ENCODE data around the gene FIBIN.
"Not testable (repeated sequence)": the region's sequence is repeated elsewhere in the genome, so short reads cannot be mapped to it uniquely, and the experiment has no call there.

Gene FIBIN

DNA sequence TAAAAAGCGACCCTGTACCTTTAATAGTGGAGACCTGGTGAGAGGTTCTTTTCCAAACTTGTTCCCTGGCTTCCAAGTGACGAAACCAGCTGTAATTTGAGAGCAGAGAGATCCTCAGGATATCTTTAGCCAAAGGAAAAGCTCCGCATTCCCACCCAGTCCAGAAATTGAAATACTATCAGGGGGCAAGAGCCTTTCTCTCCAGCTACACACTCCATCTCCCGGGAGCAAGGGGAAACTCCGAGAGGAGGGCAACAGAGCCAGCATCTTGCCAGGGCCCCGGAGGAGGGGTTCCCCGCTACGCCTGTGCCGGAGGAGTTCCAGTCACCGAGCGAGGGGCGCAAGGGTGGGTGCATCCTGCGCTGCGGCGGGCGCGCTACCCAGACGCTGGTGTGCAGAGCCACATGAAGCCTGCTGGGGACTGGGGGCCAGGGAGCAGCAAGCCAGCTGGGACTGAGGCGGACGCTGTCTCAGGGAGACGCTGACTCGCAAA lies at the start of gene FIBIN:
Gene FIBIN, plus strand, starts transcription at position 148 of the 493 bp plus-strand sequence. CDS start 415 bp downstream, outside the sequence.
- peak; percentile 26 for DNase-seq (ENCODE audit: low read depth)

DNA sequence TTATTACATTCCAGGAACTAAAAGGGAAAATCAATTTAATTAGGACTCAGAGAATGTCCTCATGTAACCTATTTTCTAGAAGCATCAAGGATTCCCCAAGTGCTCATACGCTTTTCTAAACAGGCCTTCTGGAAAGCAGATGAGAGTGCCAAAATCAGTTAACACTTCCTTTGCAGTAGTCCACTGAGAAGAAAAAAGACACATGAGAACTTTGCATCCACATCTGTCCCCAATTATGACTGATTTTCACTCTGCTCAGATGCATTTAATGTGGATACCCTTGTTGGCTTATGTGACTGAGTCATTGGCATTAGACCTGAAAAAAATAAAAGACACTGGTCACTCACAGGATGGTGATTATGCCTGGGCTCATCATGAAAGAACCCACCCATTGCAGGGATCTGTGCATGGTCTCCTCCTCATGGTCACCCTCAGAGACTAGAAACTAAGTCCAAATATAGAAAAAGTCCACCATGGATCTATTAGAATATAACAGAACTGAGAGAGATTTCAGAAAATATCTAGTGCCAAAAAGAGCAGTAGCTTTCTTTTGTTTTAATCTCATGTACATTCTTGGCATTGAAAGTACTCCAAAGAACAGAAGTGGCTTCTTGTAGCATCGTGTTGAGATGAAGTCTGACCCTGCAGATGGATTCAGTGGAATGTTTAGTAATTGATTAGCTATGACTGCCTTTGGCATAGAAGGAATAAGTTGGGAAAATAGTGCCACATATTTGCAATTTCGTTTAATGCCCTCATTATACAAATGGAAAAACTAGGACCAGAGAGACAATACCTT lies 48.8 kb upstream of the FIBIN start:
- DNase-seq (ENCODE audit: low read depth), result peak; percentile 13

GRCh38 chr11:26946257-26946716 lies 47.6 kb upstream of the FIBIN start:
- DNase-seq (ENCODE audit: low read depth), result peak; percentile 62

GRCh38 chr11:26947379-26947844 lies 46.5 kb upstream of the FIBIN start:
- peak; percentile 89 for DNase-seq (ENCODE audit: low read depth)

DNA sequence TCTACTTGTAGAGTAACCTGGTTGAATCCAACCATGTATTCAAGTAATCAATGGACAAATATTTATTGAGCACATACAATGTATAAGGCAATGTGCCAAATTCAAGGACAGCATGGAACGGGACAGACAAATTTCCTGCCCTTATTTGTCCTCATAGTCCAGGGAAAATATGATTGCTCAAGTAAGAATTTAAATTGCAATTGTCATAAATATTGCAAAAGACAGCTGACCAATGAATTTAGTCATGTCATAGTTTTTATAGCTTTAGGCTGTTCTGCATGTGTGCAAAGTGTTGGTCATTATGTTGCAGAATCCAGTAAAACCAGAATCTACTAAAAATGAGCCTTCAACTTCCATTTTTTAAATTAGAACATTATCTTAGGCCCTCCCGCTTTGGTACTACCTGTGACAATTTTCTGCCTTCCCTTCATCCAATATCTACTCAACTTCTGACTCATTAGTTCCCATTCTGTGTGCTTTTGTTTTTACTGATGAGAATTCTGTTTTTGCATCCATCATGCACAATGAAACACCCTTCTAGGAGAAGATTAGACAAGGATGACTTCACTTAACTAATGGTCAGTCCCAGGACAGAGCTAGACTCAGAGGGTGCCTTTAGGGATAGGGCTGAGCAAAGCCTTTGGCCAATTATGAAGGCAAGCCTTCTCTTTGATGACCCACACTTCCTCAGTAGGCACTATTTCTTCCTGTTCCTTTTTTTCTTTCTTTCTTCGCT lies 45.8 kb upstream of the FIBIN start:
- DNase-seq (ENCODE audit: low read depth), result peak; percentile 51

DNA sequence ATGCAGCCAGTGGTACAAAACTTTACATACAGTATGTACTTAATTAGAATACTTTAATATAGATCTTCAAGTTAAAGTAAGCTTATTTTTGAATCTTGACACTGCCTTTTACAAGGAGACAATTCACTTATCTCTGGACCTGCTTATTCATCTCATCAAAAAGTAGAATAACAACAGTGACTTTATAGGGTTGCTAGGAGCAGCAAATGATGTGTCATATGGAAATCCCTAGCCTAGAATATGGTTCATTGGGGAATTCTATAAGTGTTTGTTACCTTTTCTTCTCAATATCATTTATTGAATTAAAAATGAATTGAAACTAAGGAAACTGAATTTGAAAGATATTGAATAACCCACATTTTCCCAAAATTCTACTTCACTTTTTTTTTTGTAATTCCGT lies 45.0 kb upstream of the FIBIN start:
- peak; percentile 30 for DNase-seq (ENCODE audit: low read depth)

- DNase-seq (ENCODE audit: low read depth), result peak; percentile 20
Observed at GRCh38 chr11:26949846-26950245, 44.1 kb upstream of the FIBIN start.

DNA sequence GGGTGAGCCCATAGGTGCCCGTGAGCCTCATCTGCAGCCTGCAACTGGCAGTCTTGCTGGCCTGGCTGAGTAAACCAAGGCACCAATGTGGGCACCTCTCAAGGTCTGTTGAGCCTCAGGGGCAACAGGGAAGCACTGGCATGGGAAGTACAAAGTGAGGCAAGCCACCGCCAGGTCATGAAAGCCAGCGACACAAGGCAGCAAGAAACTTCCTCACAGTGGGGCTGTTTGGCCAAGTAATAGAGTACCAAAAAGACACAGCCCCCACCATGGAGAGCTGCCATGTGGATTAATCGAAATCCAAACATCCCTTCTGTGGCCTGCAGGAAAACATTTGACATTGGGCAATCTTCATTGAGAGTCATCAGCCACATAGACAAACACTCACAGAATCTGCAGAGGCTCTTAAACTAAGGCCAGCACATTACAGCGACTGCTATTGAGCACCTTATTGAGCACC lies 43.6 kb upstream of the FIBIN start:
- DNase-seq (ENCODE audit: low read depth), result peak; percentile 54

GRCh38 chr11:26951809-26952515 lies 42.0 kb upstream of the FIBIN start:
- no peak for DNase-seq (ENCODE audit: low read depth)

DNA sequence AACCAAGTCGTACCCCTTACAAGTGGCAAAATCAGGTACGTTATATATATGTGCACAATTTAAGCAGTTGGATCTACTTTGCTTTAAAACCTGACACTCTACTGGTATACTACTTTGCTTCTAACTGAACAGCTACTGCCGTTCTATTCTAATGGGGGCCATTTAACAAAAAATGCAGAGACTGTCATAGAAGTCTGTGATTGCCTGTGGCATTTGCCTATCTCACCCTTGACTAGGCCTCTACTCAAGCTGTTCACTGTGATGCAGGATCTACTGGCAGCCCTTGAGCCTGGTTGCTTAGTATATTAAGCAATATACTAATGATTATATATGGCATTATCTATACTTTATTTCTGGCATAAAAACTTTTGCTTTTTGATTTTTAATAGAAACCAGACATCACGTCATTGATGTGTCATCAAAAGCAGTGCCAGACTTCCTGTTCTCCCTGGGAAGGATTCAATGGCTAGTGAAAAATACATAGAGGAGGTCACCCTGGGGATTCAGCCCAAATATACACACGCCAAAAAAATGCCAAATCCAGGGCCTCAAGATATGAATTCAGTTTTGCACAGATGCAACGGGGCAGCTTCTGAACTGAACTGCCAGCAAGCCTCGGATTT lies 40.0 kb upstream of the FIBIN start:
- no peak for DNase-seq (ENCODE audit: low read depth)

DNA sequence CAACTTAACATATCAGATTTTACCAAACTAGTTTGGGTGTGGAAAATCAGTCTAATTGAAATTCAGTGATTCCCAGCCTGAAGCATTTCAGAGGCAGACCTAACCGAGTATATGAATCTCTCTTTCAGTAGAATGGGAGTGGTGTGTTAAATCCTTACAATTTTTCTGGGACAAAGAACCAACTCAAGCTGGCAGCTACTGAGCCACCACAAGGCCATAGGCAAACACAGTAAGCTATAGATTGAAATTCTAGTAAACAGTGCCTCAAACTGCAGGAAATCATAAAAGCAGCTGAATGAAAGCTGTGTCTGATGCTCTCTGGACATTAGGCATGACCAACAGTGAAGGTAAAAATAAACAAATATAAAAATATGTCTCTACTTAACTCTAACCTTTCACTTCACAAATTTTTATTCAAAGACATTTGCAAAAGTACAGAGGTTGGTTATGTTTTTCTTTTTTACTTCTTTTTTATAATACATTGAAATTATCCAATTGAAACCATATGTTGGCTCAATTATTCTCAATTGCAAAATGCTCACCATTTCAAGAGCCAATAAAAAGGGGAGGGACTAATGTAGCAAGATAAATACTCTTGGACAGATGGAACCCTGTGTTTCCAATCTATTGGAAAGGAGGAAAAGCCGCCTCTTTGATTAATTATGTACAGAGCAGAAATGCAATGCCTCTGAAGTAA lies 35.8 kb upstream of the FIBIN start:
- DNase-seq (ENCODE audit: low read depth), result no peak

- DNase-seq (ENCODE audit: low read depth), result no peak
Observed at GRCh38 chr11:26958702-26959049, 35.2 kb upstream of the FIBIN start.

DNA sequence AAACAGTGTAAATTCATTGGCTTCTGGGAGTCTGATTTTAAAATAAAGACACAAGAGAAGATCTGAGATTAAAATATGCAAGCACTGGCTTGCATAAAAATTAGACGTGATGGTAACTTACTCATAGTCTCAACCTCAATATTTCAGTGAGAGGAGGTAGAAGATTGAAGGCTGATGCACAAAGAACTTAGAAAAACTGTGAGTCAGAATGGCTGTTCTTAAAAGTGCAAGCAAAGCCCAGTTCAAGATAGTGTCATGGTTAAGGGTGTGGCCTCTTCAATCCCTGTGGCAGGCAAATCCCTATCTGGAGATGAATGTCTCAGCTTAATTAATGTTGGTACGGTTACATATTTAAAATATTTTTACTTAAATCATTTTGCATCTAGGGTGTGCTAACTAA lies 33.6 kb upstream of the FIBIN start:
- DNase-seq (ENCODE audit: low read depth), result peak; percentile 61

DNA sequence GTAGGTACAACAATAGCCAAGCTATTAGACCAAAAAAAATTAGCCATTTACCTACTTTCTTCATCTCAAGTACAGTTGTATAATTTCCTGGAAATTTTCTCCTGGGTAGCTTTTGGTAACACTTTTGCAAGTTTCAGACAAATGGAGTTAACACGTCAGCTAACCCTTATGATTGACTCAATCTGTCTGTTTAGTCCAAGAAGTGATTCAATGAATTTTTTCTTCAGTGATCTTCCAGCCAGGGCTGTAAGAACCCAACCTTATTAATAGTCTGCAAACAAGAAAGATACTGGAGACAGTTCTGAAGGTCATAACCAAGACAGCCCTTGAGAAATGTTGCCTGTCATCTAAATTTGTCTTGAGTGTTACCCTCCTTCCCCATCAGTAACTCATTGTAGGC lies 30.1 kb upstream of the FIBIN start:
- DNase-seq (ENCODE audit: low read depth), result no peak

- no peak for DNase-seq (ENCODE audit: low read depth)
Observed at GRCh38 chr11:26964339-26964738, 29.6 kb upstream of the FIBIN start.

DNA sequence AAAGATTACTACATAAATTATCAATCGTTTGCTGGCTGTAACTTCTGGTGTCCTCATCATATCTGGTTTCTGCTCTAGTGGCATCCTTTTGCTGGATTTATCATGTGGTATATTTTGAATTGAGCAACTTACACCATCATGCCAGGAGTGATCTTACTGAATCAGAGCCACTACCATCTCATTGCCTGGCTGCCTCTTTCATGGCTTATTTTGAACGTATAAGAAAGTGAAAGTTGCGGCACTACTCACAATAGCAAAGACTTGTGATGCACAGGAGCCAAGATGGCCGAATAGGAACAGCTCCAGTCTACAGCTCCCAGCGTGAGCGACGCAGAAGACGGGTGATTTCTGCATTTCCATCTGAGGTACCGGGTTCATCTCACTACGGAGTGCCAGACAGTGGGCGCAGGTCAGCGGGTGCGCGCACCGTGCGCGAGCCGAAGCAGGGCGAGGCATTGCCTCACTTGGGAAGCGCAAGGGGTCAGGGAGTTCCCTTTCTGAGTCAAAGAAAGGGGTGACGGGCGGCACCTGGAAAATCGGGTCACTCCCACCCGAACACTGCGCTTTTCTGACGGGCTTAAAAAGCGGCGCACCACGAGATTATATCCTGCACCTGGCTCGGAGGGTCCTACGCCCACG lies 28.9 kb upstream of the FIBIN start:
- not testable (repeated sequence) for DNase-seq (ENCODE audit: low read depth)

GRCh38 chr11:26971961-26972360 lies 22.0 kb upstream of the FIBIN start:
- peak; percentile 80 for DNase-seq (ENCODE audit: low read depth)

GRCh38 chr11:26974069-26974783 lies 19.7 kb upstream of the FIBIN start:
- peak; percentile 55 for DNase-seq (ENCODE audit: low read depth)

GRCh38 chr11:26974996-26975395 lies 18.9 kb upstream of the FIBIN start:
- no peak for DNase-seq (ENCODE audit: low read depth)

GRCh38 chr11:26976389-26976788 lies 17.5 kb upstream of the FIBIN start:
- DNase-seq (ENCODE audit: low read depth), result peak; percentile 76
